Measurements from ENCODE around the gene NKX2-2. TPM values are rescaled to one million over a fixed set of nuclear protein-coding genes. Genes with fewer than 3 reads are reported as not detected.

Gene NKX2-2
- total and polyA plus RNA-seq, 2 donors (not counting 1 experiment from before 2014, with no cell fraction given), result not detected

GRCh38 chr20:21557241-21558020, 43.6 kb upstream of the NKX2-2 start:
- Histone ChIP-seq H3K4me3 (replicated peaks in 1 of 4; ENCODE audit: control extremely low read depth in 1 of 4, insufficient read depth in 1 of 4, low read depth in 3 of 4, low read length in 4 of 4) (no peak overlapping the region), H3K4me1 (ENCODE audit: control insufficient read depth, extremely low read depth, insufficient read depth, low read length) (no peaks in the 10 kb centered on the region), H3K27me3 (ENCODE audit: control insufficient read depth, insufficient read depth, low read length) (no peaks in the 10 kb centered on the region), H3K9me3 (ENCODE audit: control insufficient read depth, insufficient read depth, low read depth, low read length) (no peaks in the 10 kb centered on the region), H3K27ac (ENCODE audit: insufficient read depth, low read length) (no peak overlapping the region), H3K4me2 (ENCODE audit: extremely low read depth, insufficient read depth, low read length) (no peak overlapping the region), H3K36me3 (ENCODE audit: control insufficient read depth, insufficient read depth, low read length) (no peaks in the 10 kb centered on the region), H3K9ac (ENCODE audit: insufficient read depth, low read length) (no peak overlapping the region), H3K79me2 (ENCODE audit: control insufficient read depth, insufficient read depth, low read length) (no peaks in the 10 kb centered on the region), H2AFZ (ENCODE audit: low read length) (no peak overlapping the region), H4K20me1 (ENCODE audit: control insufficient read depth, extremely low read depth, insufficient read depth, low read length) (no peaks in the 10 kb centered on the region)
- TF ChIP-seq EZH2 (IDR thresholded peaks at IDR 0.05; ENCODE audit: low read length, missing control alignments) (no peak), CTCF (conservative IDR thresholded peaks at IDR 0.05 in 1 of 2, IDR thresholded peaks at IDR 0.05 in 1 of 2; ENCODE audit: low read depth in 1 of 2, low read length in 2 of 2) (no peak)
- DNase-seq (ENCODE audit: low read depth in 2 of 2), result no peak

GRCh38 chr20:21556398-21556797, 42.5 kb upstream of the NKX2-2 start:
- no peaks in the 10 kb centered on the region for H3K27me3 ChIP-seq (ENCODE audit: control insufficient read depth, insufficient read depth, low read length)
- TF ChIP-seq EZH2 (IDR thresholded peaks at IDR 0.05; ENCODE audit: low read length, missing control alignments), result no peak
- no peak overlapping the region for H3K4me2 ChIP-seq (ENCODE audit: extremely low read depth, insufficient read depth, low read length)
- H2AFZ ChIP-seq (ENCODE audit: low read length), result no peak overlapping the region
- no peak overlapping the region for H3K27ac ChIP-seq (ENCODE audit: insufficient read depth, low read length)
- H3K79me2 ChIP-seq (ENCODE audit: control insufficient read depth, insufficient read depth, low read length), result no peaks in the 10 kb centered on the region
- H3K4me1 ChIP-seq (ENCODE audit: control insufficient read depth, extremely low read depth, insufficient read depth, low read length), result no peaks in the 10 kb centered on the region
- no peaks in the 10 kb centered on the region for H4K20me1 ChIP-seq (ENCODE audit: control insufficient read depth, extremely low read depth, insufficient read depth, low read length)
- H3K36me3 ChIP-seq (ENCODE audit: control insufficient read depth, insufficient read depth, low read length), result no peaks in the 10 kb centered on the region
- H3K4me3 ChIP-seq (replicated peaks in 1 of 4; ENCODE audit: control extremely low read depth in 1 of 4, insufficient read depth in 1 of 4, low read depth in 3 of 4, low read length in 4 of 4), result no peak overlapping the region
- H3K9ac ChIP-seq (ENCODE audit: insufficient read depth, low read length), result no peak overlapping the region
- no peak for DNase-seq (ENCODE audit: low read depth in 2 of 2)
- H3K9me3 ChIP-seq (ENCODE audit: control insufficient read depth, insufficient read depth, low read depth, low read length), result no peaks in the 10 kb centered on the region

GRCh38 chr20:21555470-21556120, 41.7 kb upstream of the NKX2-2 start:
- no peaks in the 10 kb centered on the region for H3K27me3 ChIP-seq (ENCODE audit: control insufficient read depth, insufficient read depth, low read length)
- no peaks in the 10 kb centered on the region for H3K79me2 ChIP-seq (ENCODE audit: control insufficient read depth, insufficient read depth, low read length)
- DNase-seq (ENCODE audit: low read depth in 2 of 2), result no peak
- no peak overlapping the region for H3K27ac ChIP-seq (ENCODE audit: insufficient read depth, low read length)
- H3K4me2 ChIP-seq (ENCODE audit: extremely low read depth, insufficient read depth, low read length), result no peak overlapping the region
- no peaks in the 10 kb centered on the region for H3K36me3 ChIP-seq (ENCODE audit: control insufficient read depth, insufficient read depth, low read length)
- TF ChIP-seq EZH2 (IDR thresholded peaks at IDR 0.05; ENCODE audit: low read length, missing control alignments) (no peak), CTCF (conservative IDR thresholded peaks at IDR 0.05 in 1 of 2, IDR thresholded peaks at IDR 0.05 in 1 of 2; ENCODE audit: low read depth in 1 of 2, low read length in 2 of 2) (no peak)
- no peaks in the 10 kb centered on the region for H4K20me1 ChIP-seq (ENCODE audit: control insufficient read depth, extremely low read depth, insufficient read depth, low read length)
- H3K9ac ChIP-seq (ENCODE audit: insufficient read depth, low read length), result no peak overlapping the region
- H2AFZ ChIP-seq (ENCODE audit: low read length), result no peak overlapping the region
- H3K4me3 ChIP-seq (replicated peaks in 1 of 4; ENCODE audit: control extremely low read depth in 1 of 4, insufficient read depth in 1 of 4, low read depth in 3 of 4, low read length in 4 of 4), result no peak overlapping the region
- H3K9me3 ChIP-seq (ENCODE audit: control insufficient read depth, insufficient read depth, low read depth, low read length), result no peaks in the 10 kb centered on the region
- H3K4me1 ChIP-seq (ENCODE audit: control insufficient read depth, extremely low read depth, insufficient read depth, low read length), result no peaks in the 10 kb centered on the region
